Measurements from ENCODE around the gene KLHL40. TPM values are rescaled to one million over a fixed set of nuclear protein-coding genes. Genes with fewer than 3 reads are reported as not detected.

KLHL40 gene
- total and polyA plus RNA-seq, 9 of the 15 experiments (the other 6 are each of a cell fraction or from before 2014, with no cell fraction given), result not detected

DNA sequence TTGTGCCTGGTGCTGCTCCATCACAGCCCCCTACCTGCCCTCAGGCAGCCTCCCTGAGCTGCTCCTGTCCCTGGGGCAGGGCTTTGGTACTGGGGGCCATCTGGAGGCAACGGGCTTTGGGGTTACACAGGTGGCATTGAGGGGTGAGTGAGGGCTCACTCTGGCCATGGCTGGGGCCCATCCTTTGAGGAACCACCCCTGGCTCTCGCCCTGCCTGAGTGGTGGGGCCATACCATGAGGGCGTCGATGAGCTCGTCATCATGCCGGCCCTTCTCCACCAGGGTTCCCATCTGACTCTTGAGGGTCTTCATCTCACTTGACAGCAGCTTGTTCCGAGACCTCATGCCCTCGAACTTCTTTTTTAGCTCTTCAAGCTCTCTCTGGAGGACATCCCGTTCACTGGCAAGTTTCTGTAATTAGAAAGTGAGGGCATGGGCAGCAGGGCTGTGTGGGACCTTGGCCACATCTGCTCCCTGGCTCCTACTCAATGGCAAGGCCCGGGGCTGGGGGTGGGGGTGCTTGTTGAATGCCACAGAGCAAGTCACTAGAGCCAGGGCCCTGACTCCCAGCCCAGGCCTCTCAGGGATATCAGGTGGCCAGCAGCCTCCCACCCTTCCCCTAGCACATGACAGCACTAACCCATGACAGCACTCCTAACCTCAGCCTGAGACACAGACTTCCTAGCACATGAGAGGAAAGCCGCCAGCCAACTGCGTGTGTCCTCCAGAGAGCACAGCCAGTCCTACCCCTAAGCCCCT is 54.2 kb downstream of the KLHL40 start (continued):
- TF ChIP-seq ZSCAN29 (IDR thresholded peaks at IDR 0.05) (no peak), TCFL5 (CRISPR knock-in tag; conservative IDR thresholded peaks at IDR 0.05) (no peak), KLF10 (CRISPR knock-in tag; IDR thresholded peaks at IDR 0.05) (no peak)
- TF ChIP-seq, protein P1, sequence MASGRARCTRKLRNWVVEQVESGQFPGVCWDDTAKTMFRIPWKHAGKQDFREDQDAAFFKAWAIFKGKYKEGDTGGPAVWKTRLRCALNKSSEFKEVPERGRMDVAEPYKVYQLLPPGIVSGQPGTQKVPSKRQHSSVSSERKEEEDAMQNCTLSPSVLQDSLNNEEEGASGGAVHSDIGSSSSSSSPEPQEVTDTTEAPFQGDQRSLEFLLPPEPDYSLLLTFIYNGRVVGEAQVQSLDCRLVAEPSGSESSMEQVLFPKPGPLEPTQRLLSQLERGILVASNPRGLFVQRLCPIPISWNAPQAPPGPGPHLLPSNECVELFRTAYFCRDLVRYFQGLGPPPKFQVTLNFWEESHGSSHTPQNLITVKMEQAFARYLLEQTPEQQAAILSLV (tag; IDR thresholded peaks at IDR 0.05), result no peak
- TF ChIP-seq, protein P2, sequence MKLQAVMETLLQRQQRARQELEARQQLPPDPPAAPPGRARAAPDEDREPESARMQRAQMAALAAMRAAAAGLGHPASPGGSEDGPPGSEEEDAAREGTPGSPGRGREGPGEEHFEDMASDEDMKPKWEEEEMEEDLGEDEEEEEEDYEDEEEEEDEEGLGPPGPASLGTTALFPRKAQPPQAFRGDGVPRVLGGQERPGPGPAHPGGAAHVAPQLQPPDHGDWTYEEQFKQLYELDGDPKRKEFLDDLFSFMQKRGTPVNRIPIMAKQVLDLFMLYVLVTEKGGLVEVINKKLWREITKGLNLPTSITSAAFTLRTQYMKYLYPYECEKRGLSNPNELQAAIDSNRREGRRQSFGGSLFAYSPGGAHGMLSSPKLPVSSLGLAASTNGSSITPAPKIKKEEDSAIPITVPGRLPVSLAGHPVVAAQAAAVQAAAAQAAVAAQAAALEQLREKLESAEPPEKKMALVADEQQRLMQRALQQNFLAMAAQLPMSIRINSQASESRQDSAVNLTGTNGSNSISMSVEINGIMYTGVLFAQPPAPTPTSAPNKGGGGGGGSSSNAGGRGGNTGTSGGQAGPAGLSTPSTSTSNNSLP (IDR thresholded peaks at IDR 0.05; ENCODE audit: borderline replicate concordance, low read depth, low read length), result no peak

DNA sequence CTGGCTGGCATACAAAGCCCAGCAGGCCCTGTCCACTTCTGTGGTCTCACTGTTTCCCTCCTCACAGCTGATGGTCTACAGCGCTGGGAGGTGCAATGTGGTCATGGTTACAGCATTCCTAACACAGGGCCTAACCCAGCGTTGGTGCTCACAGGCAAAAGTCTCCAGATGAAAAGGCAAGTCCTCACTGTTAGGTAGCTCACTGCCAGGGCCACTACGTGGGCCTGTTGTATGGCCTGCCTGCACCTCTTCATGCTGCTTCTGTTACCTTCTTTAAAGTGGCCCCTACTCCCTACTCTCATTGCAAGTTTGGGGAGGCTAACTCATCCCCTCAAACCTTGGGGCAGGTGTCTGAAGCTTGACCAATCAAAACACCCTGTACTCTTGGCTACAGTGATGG is 56.5 kb downstream of the KLHL40 start:
- intact Hi-C loops (cut with micrococcal nuclease), result no loop called here
- DNase-seq (ENCODE audit: extremely low read depth in 1 of 4, low spot score in 3 of 4) (no peak), ATAC-seq (no peak; the same call in 2 of the 3 replicates), FAIRE-seq (no peak)
- Histone ChIP-seq H3K9me1 (ENCODE audit: control insufficient read depth, insufficient read depth, low read length) (no peaks in the 10 kb centered on the region), H3K27ac (ENCODE audit: extremely low read depth, low read depth, low read length) (no peak overlapping the region), H4K20me1 (replicated peaks; ENCODE audit: control insufficient read depth, insufficient read depth, low read length) (peaks cover 2% of the 10 kb centered on the region; the same call in 1 of the 2 replicates), H3K9ac (ENCODE audit: insufficient read depth in 1 of 2, low read depth in 2 of 2, low read length in 2 of 2) (no peak overlapping the region), H3K4me2 (ENCODE audit: insufficient read depth, low read length) (no peak overlapping the region), H3K36me3 (ENCODE audit: control insufficient read depth, insufficient read depth, low read length) (no peaks in the 10 kb centered on the region), H3K79me2 (ENCODE audit: control insufficient read depth, insufficient read depth, low read length) (no peaks in the 10 kb centered on the region), H2AFZ (ENCODE audit: low read depth, low read length) (no peak overlapping the region), H3K4me3 (no peak overlapping the region), H3K9me3 (replicated peaks; ENCODE audit: control insufficient read depth, insufficient read depth, low read depth, low read length) (no peaks in the 10 kb centered on the region), H3K4me1 (replicated peaks in 1 of 2; ENCODE audit: control insufficient read depth in 2 of 2, insufficient read depth in 2 of 2, low read length in 2 of 2) (no peaks in the 10 kb centered on the region; a peak in 1 of 5 replicates), H3K27me3 (ENCODE audit: control insufficient read depth in 2 of 2, insufficient read depth in 2 of 2, low read length in 2 of 2) (peaks cover 6 to 20% of the 10 kb centered on the region in 2 experiments; a peak in 4 of 5 replicates)
- POLR2A ChIA-PET, result interaction anchor here (1.3 kb wide), 1 partner anchor 11 kb away, joined by 3 read pairs; no protein-coding TSS in a partner anchor
- no TSS peak for BruUV-seq (replicated peaks)
- CTCF ChIA-PET (ENCODE audit: low intra/inter-chr PET ratio), result no interaction called here
- in situ Hi-C loops (cut with MboI), result loop anchor here (10.0 kb wide), 1 partner anchor 167 kb away; no protein-coding TSS in a partner anchor
- 1% methylated on average over 3 of the region's 3 CpGs for WGBS (ENCODE audit: insufficient coverage, low coverage, missing lambda C conversion rate)
- no peak for TF ChIP-seq HCFC1 (IDR thresholded peaks at IDR 0.05; ENCODE audit: low read depth, low read length)
- TF ChIP-seq SOX6 (IDR thresholded peaks at IDR 0.05), result no peak
- no peak for TF ChIP-seq HEY1 (CRISPR knock-in tag; IDR thresholded peaks at IDR 0.05; ENCODE audit: borderline replicate concordance)
- TF ChIP-seq GTF2E2 (tag; IDR thresholded peaks at IDR 0.05), result no peak
- TF ChIP-seq BRD4 (IDR thresholded peaks at IDR 0.05), result no peak
- TF ChIP-seq, protein P3, sequence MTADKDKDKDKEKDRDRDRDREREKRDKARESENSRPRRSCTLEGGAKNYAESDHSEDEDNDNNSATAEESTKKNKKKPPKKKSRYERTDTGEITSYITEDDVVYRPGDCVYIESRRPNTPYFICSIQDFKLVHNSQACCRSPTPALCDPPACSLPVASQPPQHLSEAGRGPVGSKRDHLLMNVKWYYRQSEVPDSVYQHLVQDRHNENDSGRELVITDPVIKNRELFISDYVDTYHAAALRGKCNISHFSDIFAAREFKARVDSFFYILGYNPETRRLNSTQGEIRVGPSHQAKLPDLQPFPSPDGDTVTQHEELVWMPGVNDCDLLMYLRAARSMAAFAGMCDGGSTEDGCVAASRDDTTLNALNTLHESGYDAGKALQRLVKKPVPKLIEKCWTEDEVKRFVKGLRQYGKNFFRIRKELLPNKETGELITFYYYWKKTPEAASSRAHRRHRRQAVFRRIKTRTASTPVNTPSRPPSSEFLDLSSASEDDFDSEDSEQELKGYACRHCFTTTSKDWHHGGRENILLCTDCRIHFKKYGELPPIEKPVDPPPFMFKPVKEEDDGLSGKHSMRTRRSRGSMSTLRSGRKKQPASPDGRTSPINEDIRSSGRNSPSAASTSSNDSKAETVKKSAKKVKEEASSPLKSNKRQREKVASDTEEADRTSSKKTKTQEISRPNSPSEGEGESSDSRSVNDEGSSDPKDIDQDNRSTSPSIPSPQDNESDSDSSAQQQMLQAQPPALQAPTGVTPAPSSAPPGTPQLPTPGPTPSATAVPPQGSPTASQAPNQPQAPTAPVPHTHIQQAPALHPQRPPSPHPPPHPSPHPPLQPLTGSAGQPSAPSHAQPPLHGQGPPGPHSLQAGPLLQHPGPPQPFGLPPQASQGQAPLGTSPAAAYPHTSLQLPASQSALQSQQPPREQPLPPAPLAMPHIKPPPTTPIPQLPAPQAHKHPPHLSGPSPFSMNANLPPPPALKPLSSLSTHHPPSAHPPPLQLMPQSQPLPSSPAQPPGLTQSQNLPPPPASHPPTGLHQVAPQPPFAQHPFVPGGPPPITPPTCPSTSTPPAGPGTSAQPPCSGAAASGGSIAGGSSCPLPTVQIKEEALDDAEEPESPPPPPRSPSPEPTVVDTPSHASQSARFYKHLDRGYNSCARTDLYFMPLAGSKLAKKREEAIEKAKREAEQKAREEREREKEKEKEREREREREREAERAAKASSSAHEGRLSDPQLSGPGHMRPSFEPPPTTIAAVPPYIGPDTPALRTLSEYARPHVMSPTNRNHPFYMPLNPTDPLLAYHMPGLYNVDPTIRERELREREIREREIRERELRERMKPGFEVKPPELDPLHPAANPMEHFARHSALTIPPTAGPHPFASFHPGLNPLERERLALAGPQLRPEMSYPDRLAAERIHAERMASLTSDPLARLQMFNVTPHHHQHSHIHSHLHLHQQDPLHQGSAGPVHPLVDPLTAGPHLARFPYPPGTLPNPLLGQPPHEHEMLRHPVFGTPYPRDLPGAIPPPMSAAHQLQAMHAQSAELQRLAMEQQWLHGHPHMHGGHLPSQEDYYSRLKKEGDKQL (CRISPR knock-in tag; IDR thresholded peaks at IDR 0.05; ENCODE audit: borderline replicate concordance), result no peak
- TF ChIP-seq KDM5B (IDR thresholded peaks at IDR 0.05; ENCODE audit: insufficient replicate concordance, low read depth, low read length), result no peak
- TF ChIP-seq ZNF41 (CRISPR knock-in tag; conservative IDR thresholded peaks at IDR 0.05), result no peak
